Vagina (tissue), 2 donors: Measurements from ENCODE around the gene MYO7B. TPM values are rescaled to one million over a fixed set of nuclear protein-coding genes. Genes with fewer than 3 reads are reported as not detected.

ENCODE experiments used
- DNase-seq, 2 donors: peaks; one replicate each; pipeline ENCODE4 v3.0.0-alpha.2; 2017; ENCODE audit errors: extremely low spot score in 2 of 2
- H3K27ac ChIP-seq: fragments of 200-600 bp; sonication (generic); one replicate; pipeline ENCODE4 v1.5.1; 2019
- H3K27me3 ChIP-seq: fragments of 200-600 bp; sonication (generic); one replicate; pipeline ENCODE4 v1.5.1; 2019
- H3K36me3 ChIP-seq, 2 donors: fragments of 200-600 bp; sonication (generic); one replicate each; pipeline ENCODE4 v1.5.1; 2017 to 2019
- H3K4me1 ChIP-seq: fragments of 200-600 bp; sonication (generic); one replicate; pipeline ENCODE4 v1.5.1; 2019
- H3K4me3 ChIP-seq, 2 donors: fragments of 200-600 bp; sonication (generic); 1 replicate in 1 of 2; 2 replicates in 1 of 2; pipeline ENCODE4 v1.5.1; 2016 to 2019
- H3K9me3 ChIP-seq: fragments of 200-600 bp; sonication (generic); one replicate; pipeline ENCODE4 v1.5.1; 2019
- CTCF ChIP-seq, 3 experiments: fragments of 450-650 bp in 2 of 3; fragments of 200-600 bp in 1 of 3; sonication (generic) in 1 of 3; IDR thresholded peaks; one replicate each; pipeline ENCODE4 v1.5.1; 2017 to 2019; ENCODE audit warnings: antibody characterized with exemption in 3 of 3, mild to moderate bottlenecking in 2 of 3, moderate library complexity in 2 of 3
- POLR2A ChIP-seq, 2 donors: fragments of 450-650 bp; IDR thresholded peaks; one replicate each; pipeline ENCODE4 v1.6.1; 2017; ENCODE audit warnings: antibody characterized with exemption in 2 of 2, mild to moderate bottlenecking in 2 of 2, moderate library complexity in 2 of 2
- POLR2AphosphoS5 ChIP-seq, 2 donors: sonication (generic); formaldehyde crosslinking; IDR thresholded peaks; one replicate each; pipeline ENCODE4 v1.9.0; 2017; ENCODE audit warnings: antibody characterized with exemption in 2 of 2, mild to moderate bottlenecking in 2 of 2, low read depth in 1 of 2; ENCODE audit not compliant: insufficient read depth in 1 of 2
- intact Hi-C: fragments of 100-400 bp; cut with DNase I; formaldehyde crosslinking; loops from one replicate; pipeline ENCODE4 v1.15.1; 2023
- total RNA-seq: library from RNA; depleted of rRNA; stranded (reverse); fragments of >200 nt; gene quantifications from one replicate; pipeline ENCODE4 v1.2.3, GENCODE V29; 2016

The MYO7B gene
- total RNA-seq, 1 donor from 2014 or later = not detected

GRCh38 chr2:127584516-127585033 lies 49.1 kb downstream of the MYO7B start:
- no peaks in the 10 kb centered on the region for H3K9me3 ChIP-seq
- no peaks in the 10 kb centered on the region for H3K4me1 ChIP-seq
- no peaks in the 10 kb centered on the region for H3K36me3 ChIP-seq
- TF ChIP-seq CTCF (IDR thresholded peaks at IDR 0.05) = no peak
- TF ChIP-seq POLR2A (IDR thresholded peaks at IDR 0.05) = no peak
- no peak for TF ChIP-seq POLR2AphosphoS5 (IDR thresholded peaks at IDR 0.05; ENCODE audit: insufficient read depth in 1 of 2, low read depth in 1 of 2)
- intact Hi-C loops = no loop called here
- H3K27me3 ChIP-seq = no peaks in the 10 kb centered on the region
- no peak overlapping the region for H3K4me3 ChIP-seq
- H3K27ac ChIP-seq = no peak overlapping the region
- no peak for DNase-seq

- Histone ChIP-seq H3K4me3 (no peak overlapping the region), H3K27me3 (no peaks in the 10 kb centered on the region), H3K27ac (no peak overlapping the region), H3K4me1 (no peaks in the 10 kb centered on the region), H3K9me3 (no peaks in the 10 kb centered on the region), H3K36me3 (no peaks in the 10 kb centered on the region)
- intact Hi-C loops = no loop called here
- DNase-seq = no peak
- TF ChIP-seq CTCF (IDR thresholded peaks at IDR 0.05) (no peak), POLR2A (IDR thresholded peaks at IDR 0.05) (no peak), POLR2AphosphoS5 (IDR thresholded peaks at IDR 0.05; ENCODE audit: insufficient read depth in 1 of 2, low read depth in 1 of 2) (no peak)
Measured at GRCh38 chr2:127585270-127585807, 49.9 kb downstream of the MYO7B start.

- H3K27me3 ChIP-seq = no peaks in the 10 kb centered on the region
- no peak overlapping the region for H3K27ac ChIP-seq
- intact Hi-C loops = no loop called here
- H3K4me3 ChIP-seq = no peak overlapping the region
- no peaks in the 10 kb centered on the region for H3K4me1 ChIP-seq
- DNase-seq = no peak
- TF ChIP-seq CTCF (IDR thresholded peaks at IDR 0.05) (no peak), POLR2A (IDR thresholded peaks at IDR 0.05) (no peak), POLR2AphosphoS5 (IDR thresholded peaks at IDR 0.05; ENCODE audit: insufficient read depth in 1 of 2, low read depth in 1 of 2) (no peak)
- H3K36me3 ChIP-seq = no peaks in the 10 kb centered on the region
- no peaks in the 10 kb centered on the region for H3K9me3 ChIP-seq
Measured at GRCh38 chr2:127586136-127586535, 50.7 kb downstream of the MYO7B start.

- Histone ChIP-seq H3K9me3 (no peaks in the 10 kb centered on the region), H3K27ac (no peak overlapping the region), H3K4me3 (no peak overlapping the region), H3K4me1 (no peaks in the 10 kb centered on the region), H3K36me3 (no peaks in the 10 kb centered on the region), H3K27me3 (no peaks in the 10 kb centered on the region)
- TF ChIP-seq POLR2A (IDR thresholded peaks at IDR 0.05) (no peak), POLR2AphosphoS5 (IDR thresholded peaks at IDR 0.05; ENCODE audit: insufficient read depth in 1 of 2, low read depth in 1 of 2) (no peak), CTCF (IDR thresholded peaks at IDR 0.05) (no peak)
- intact Hi-C loops = no loop called here
- no peak for DNase-seq
Measured at GRCh38 chr2:127586746-127587295, 51.3 kb downstream of the MYO7B start.

GRCh38 chr2:127588241-127588640 lies 52.8 kb downstream of the MYO7B start:
- Histone ChIP-seq H3K27me3 (no peaks in the 10 kb centered on the region), H3K27ac (no peak overlapping the region), H3K4me3 (no peak overlapping the region), H3K4me1 (no peaks in the 10 kb centered on the region), H3K9me3 (no peaks in the 10 kb centered on the region), H3K36me3 (no peaks in the 10 kb centered on the region)
- TF ChIP-seq CTCF (IDR thresholded peaks at IDR 0.05) (no peak), POLR2A (IDR thresholded peaks at IDR 0.05) (no peak), POLR2AphosphoS5 (IDR thresholded peaks at IDR 0.05; ENCODE audit: insufficient read depth in 1 of 2, low read depth in 1 of 2) (no peak)
- DNase-seq = no peak
- intact Hi-C loops = no loop called here
